Caco-2 (cell line): ENCODE measurements around the gene RBM4B. TPM values are rescaled to one million over a fixed set of nuclear protein-coding genes. Genes with fewer than 3 reads are reported as not detected.
A peak's percentile ranks its signal among the peaks of the same experiment; 100 is the strongest.
"Not testable (repeated sequence)": the region's sequence is repeated elsewhere in the genome, so short reads cannot be mapped to it uniquely, and the experiment has no call there.

Source experiments
- Bru-seq: library from RNA; stranded (reverse); fragments of 400-500 nt; gene quantifications from one replicate; lab custom pipeline; 2021; lab: Mats Ljungman, UMichigan
- BruChase-seq, 2 experiments: library from RNA; stranded (reverse); fragments of 400-500 nt; gene quantifications; one replicate each; lab custom pipeline; 2021; lab: Mats Ljungman, UMichigan
- BruUV-seq: library from RNA; stranded (reverse); fragments of 400-500 nt; replicated peaks from 2 replicates; lab custom pipeline; 2021; lab: Mats Ljungman, UMichigan
- CTCF ChIA-PET: fragments of 300-600 bp; sonication (Branson Sonifier 250); formaldehyde crosslinking; loops from one replicate; lab custom pipeline; 2022; ENCODE audit warnings: antibody characterized with exemption; lab: Charles Lee
- POLR2A ChIA-PET: fragments of 300-600 bp; sonication (Branson Sonifier 250); formaldehyde crosslinking; loops from one replicate; lab custom pipeline; 2022; ENCODE audit warnings: antibody characterized with exemption; lab: Charles Lee
- DNase-seq, 2 experiments: peaks; one replicate each; pipeline versions ENCODE4 v3.0.0 to v3.0.0-alpha.2; 2020 to 2022
- H3K27me3 ChIP-seq: replicated peaks from 2 replicates; pipeline ENCODE4 v1.6.0; 2011; ENCODE audit warnings: low read length; ENCODE audit not compliant: control insufficient read depth, insufficient read depth
- H3K36me3 ChIP-seq: 2 replicates; pipeline ENCODE4 v1.5.1; 2011; ENCODE audit warnings: low read length; ENCODE audit not compliant: control insufficient read depth, insufficient read depth
- H3K4me1 ChIP-seq: fragments of 250-450 bp; sonication (Bioruptor Pico); 2 replicates; pipeline ENCODE4 v1.5.1; 2020; ENCODE audit warnings: mild to moderate bottlenecking
- H3K4me3 ChIP-seq: 2 replicates; pipeline ENCODE4 v1.5.1; 2011; ENCODE audit warnings: low read depth, mild to moderate bottlenecking, control low read depth, low read length
- H3K9me3 ChIP-seq: fragments of 250-450 bp; sonication (Bioruptor Pico); 2 replicates; pipeline ENCODE4 v1.5.1; 2020; ENCODE audit warnings: mild to moderate bottlenecking, moderate library complexity
- H3K27ac Mint-ChIP-seq: one replicate; pipeline ENCODE4 v1.8.0; 2022; ENCODE audit warnings: mixed read lengths; ENCODE audit not compliant: unreplicated experiment
- H3K27me3 Mint-ChIP-seq: one replicate; pipeline ENCODE4 v1.8.0; 2022; ENCODE audit warnings: mixed read lengths; ENCODE audit not compliant: insufficient read depth, unreplicated experiment
- H3K36me3 Mint-ChIP-seq: one replicate; pipeline ENCODE4 v1.8.0; 2022; ENCODE audit warnings: mild to moderate bottlenecking, mixed read lengths; ENCODE audit not compliant: insufficient read depth, unreplicated experiment
- H3K4me1 Mint-ChIP-seq: one replicate; pipeline ENCODE4 v1.8.0; 2022; ENCODE audit warnings: low read depth, mixed read lengths; ENCODE audit not compliant: unreplicated experiment
- H3K4me3 Mint-ChIP-seq: one replicate; pipeline ENCODE4 v1.8.0; 2022; ENCODE audit warnings: mild to moderate bottlenecking, moderate library complexity, mixed read lengths; ENCODE audit not compliant: unreplicated experiment
- H3K9me3 Mint-ChIP-seq: one replicate; pipeline ENCODE4 v1.8.0; 2022; ENCODE audit warnings: mixed read lengths; ENCODE audit not compliant: unreplicated experiment
- CTCF ChIP-seq, 2 experiments: fragments of 200-600 bp in 1 of 2; IDR thresholded peaks; 1 replicate in 1 of 2; 2 replicates in 1 of 2; pipeline versions ENCODE4 v1.5.1 to v1.8.0; 2011 to 2022; ENCODE audit warnings: antibody characterized with exemption in 1 of 2, control low read depth in 1 of 2, inconsistent platforms in 1 of 2, low read depth in 1 of 2, low read length in 1 of 2, mild to moderate bottlenecking in 1 of 2, moderate library complexity in 1 of 2; ENCODE audit not compliant: insufficient read depth in 1 of 2, severe bottlenecking in 1 of 2, unreplicated experiment in 1 of 2
- intact Hi-C: fragments of 100-400 bp; cut with micrococcal nuclease; formaldehyde crosslinking; loops from one replicate; pipeline ENCODE4 v1.10.0; 2022; ENCODE audit not compliant: unreplicated experiment
- long read RNA-seq: library from polyadenylated mRNA; stranded (forward); transcript quantifications from one replicate; pipeline ENCODE4 v2.0.0, GENCODE V29; 2022
- total RNA-seq: library from RNA; stranded (reverse); gene quantifications from 2 replicates; pipeline ENCODE4 v1.2.3, GENCODE V29; 2022

Gene RBM4B
- 39.8 and 45.8 TPM in 2 replicates for total RNA-seq
- percentile 91 among the genes with signal in this experiment for Bru-seq, nascent RNA
- percentile 88 among the genes with signal in this experiment for BruChase-seq, experiment 1, labeled RNA remaining after a 2-hour chase
- BruChase-seq, experiment 2, labeled RNA remaining after a 6-hour chase: percentile 82 among the genes with signal in this experiment
- long read RNA-seq, transcript RBM4B-206 (2 exons, 1,646 nt): major isoform, 29 of 83 reads
- long read RNA-seq, transcript RBM4B-201 (4 exons, 1,840 nt): minor isoform, 20 of 83 reads
- long read RNA-seq, partial matches to known transcripts: 8 of 83 reads
- long read RNA-seq, other reads (novel, unspliced or antisense): 25 of 83 reads

GRCh38 chr11:66677599-66678375, at the start of gene RBM4B:
Gene RBM4B, minus strand, starts transcription at chr11:66677887. Its CDS starts 808 bp downstream, at chr11:66677079.
- Histone ChIP-seq H3K4me3 (peak within 1 kb of the TSS; percentile 71), H3K9me3 (no peaks in the 10 kb centered on the region), H3K4me1 (peaks cover 21% of the 10 kb centered on the region), H3K27me3 (no peaks in the 10 kb centered on the region), H3K36me3 (peaks cover 4% of the 10 kb centered on the region; the same call in 1 of the 2 replicates)
- Mint-ChIP-seq H3K27me3 (no peaks in the 10 kb centered on the region), H3K27ac (peak within 1 kb of the TSS; percentile 98), H3K4me1 (peaks cover 16% of the 10 kb centered on the region), H3K4me3 (peak within 1 kb of the TSS; percentile 94), H3K9me3 (no peaks in the 10 kb centered on the region), H3K36me3 (peaks cover 50% of the 10 kb centered on the region)
- ChIA-PET CTCF (interaction anchor here (0.5 to 2.6 kb wide), 43 partner anchors 8 to 1989 kb away, joined by 3 to 43 read pairs (median 6); partner anchors contain the start of genes ACTN3, BBS1, CCDC87 and CCS), POLR2A (interaction anchor here (0.6 to 2.8 kb wide), 24 partner anchors 8 to 787 kb away, joined by 3 to 62 read pairs (median 5); partner anchors contain the start of genes BBS1, CCDC87, CCS and DPP3)
- DNase-seq: peak; percentile 100
- no TSS peak for BruUV-seq
- intact Hi-C loops: loop anchor here (1.0 to 5.0 kb wide), 10 partner anchors 17 to 269 kb away; partner anchors contain the start of genes ACTN3, CCDC87, CCS and DPP3
- TF ChIP-seq CTCF (IDR thresholded peaks at IDR 0.05; ENCODE audit: insufficient read depth in 1 of 2, low read depth in 1 of 2, low read length in 1 of 2, severe bottlenecking in 1 of 2, unreplicated experiment in 1 of 2): no peak

DNA sequence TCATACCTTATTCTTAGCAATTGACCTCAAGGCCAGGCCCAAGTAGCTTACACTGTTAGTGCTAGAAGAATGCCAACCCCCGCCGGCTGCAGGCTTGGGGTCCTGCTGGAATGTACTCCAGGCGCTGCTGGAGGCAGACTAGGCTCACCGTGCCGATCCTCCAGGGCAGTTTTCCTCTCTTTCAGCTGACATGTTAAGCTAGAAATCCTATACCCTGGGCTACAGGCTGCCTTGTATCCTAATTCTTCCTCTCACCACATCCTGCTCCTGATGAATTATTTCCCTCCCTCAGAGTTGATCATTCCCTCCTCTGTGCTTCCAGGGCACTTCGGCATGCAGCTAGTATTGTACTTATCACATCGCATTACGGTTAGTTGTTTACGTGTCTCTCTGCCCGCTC, 48.0 kb upstream of the RBM4B start:
- H3K4me3 Mint-ChIP-seq: no peak overlapping the region
- Histone ChIP-seq H3K36me3 (no peaks in the 10 kb centered on the region), H3K9me3 (no peaks in the 10 kb centered on the region), H3K4me1 (peaks cover 21% of the 10 kb centered on the region), H3K4me3 (no peak overlapping the region), H3K27me3 (no peaks in the 10 kb centered on the region)
- intact Hi-C loops: no loop called here
- TF ChIP-seq CTCF (IDR thresholded peaks at IDR 0.05; ENCODE audit: insufficient read depth in 1 of 2, low read depth in 1 of 2, low read length in 1 of 2, severe bottlenecking in 1 of 2, unreplicated experiment in 1 of 2): no peak
- peaks cover 3% of the 10 kb centered on the region for H3K27me3 Mint-ChIP-seq
- H3K4me1 Mint-ChIP-seq: peaks cover 27% of the 10 kb centered on the region
- H3K9me3 Mint-ChIP-seq: no peaks in the 10 kb centered on the region
- H3K36me3 Mint-ChIP-seq: peaks cover 6% of the 10 kb centered on the region
- CTCF ChIA-PET: interaction anchor here (1.0 kb wide), 1 partner anchor 63 kb away, joined by 3 read pairs; no protein-coding TSS in a partner anchor
- BruUV-seq: no TSS peak
- H3K27ac Mint-ChIP-seq: no peak overlapping the region
- DNase-seq: no peak
- POLR2A ChIA-PET: interaction anchor here (0.5 to 0.6 kb wide), 3 partner anchors 19 to 93 kb away, joined by 3 to 4 read pairs (median 4); no protein-coding TSS in a partner anchor

GRCh38 chr11:66725114-66725513, 47.4 kb upstream of the RBM4B start:
- POLR2A ChIA-PET: interaction anchor here (0.5 to 0.6 kb wide), 3 partner anchors 71 to 223 kb away, joined by 3 to 4 read pairs (median 3); no protein-coding TSS in a partner anchor
- H3K4me1 Mint-ChIP-seq: peaks cover 32% of the 10 kb centered on the region
- H3K27ac Mint-ChIP-seq: no peak overlapping the region
- no peak overlapping the region for H3K4me3 ChIP-seq
- no TSS peak for BruUV-seq
- no peak overlapping the region for H3K4me3 Mint-ChIP-seq
- CTCF ChIA-PET: interaction anchor here (1.0 kb wide), 1 partner anchor 64 kb away, joined by 3 read pairs; no protein-coding TSS in a partner anchor
- H3K36me3 Mint-ChIP-seq: peaks cover 6% of the 10 kb centered on the region
- H3K9me3 ChIP-seq: no peaks in the 10 kb centered on the region
- peaks cover 21% of the 10 kb centered on the region for H3K4me1 ChIP-seq
- H3K9me3 Mint-ChIP-seq: no peaks in the 10 kb centered on the region
- H3K27me3 ChIP-seq: no peaks in the 10 kb centered on the region
- H3K36me3 ChIP-seq: no peaks in the 10 kb centered on the region
- no peak for DNase-seq
- intact Hi-C loops: no loop called here
- H3K27me3 Mint-ChIP-seq: peaks cover 3% of the 10 kb centered on the region
- no peak for TF ChIP-seq CTCF (IDR thresholded peaks at IDR 0.05; ENCODE audit: insufficient read depth in 1 of 2, low read depth in 1 of 2, low read length in 1 of 2, severe bottlenecking in 1 of 2, unreplicated experiment in 1 of 2)

- H3K9me3 Mint-ChIP-seq, H3K4me3 Mint-ChIP-seq, H3K27me3 Mint-ChIP-seq, intact Hi-C loops, H3K36me3 Mint-ChIP-seq, BruUV-seq, H3K27ac Mint-ChIP-seq, DNase-seq, H3K36me3 ChIP-seq, H3K9me3 ChIP-seq, H3K27me3 ChIP-seq, H3K4me3 ChIP-seq: not testable (repeated sequence)
- CTCF ChIA-PET: interaction anchor here (0.5 to 1.4 kb wide), 3 partner anchors 94 to 118 kb away, joined by 3 to 5 read pairs (median 4); no protein-coding TSS in a partner anchor
- H3K4me1 ChIP-seq: peaks cover 20% of the 10 kb centered on the region
- peaks cover 36% of the 10 kb centered on the region for H3K4me1 Mint-ChIP-seq
- POLR2A ChIA-PET: interaction anchor here (0.6 to 0.8 kb wide), 2 partner anchors 12 to 18 kb away, joined by 3 to 4 read pairs; no protein-coding TSS in a partner anchor
Observed at GRCh38 chr11:66724167-66724566, 46.5 kb upstream of the RBM4B start.
